Activated naive CD4-positive, alpha-beta T cell treated with anti-CD3 and anti-CD28 coated beads, Interleukin-2, amount 10 ng/mL, durations not matched to agents 7 days and 5 days (primary cell): ENCODE results near the gene CAMK2A.

Experiments
- CTCF ChIA-PET: fragments of 350-600 bp; sonication (Branson Sonifier 250); formaldehyde crosslinking; loops from one replicate; lab custom pipeline; 2021; ENCODE audit warnings: antibody characterized with exemption; lab: Charles Lee
- DNase-seq: peaks from one replicate; pipeline ENCODE4 v3.0.0-alpha.2; 2020
- H3K27ac Mint-ChIP-seq: one replicate; pipeline ENCODE4 v1.8.0; 2021; ENCODE audit warnings: mild to moderate bottlenecking, moderate library complexity, mixed read lengths
- H3K27me3 Mint-ChIP-seq: one replicate; pipeline ENCODE4 v1.8.0; 2021; ENCODE audit warnings: mild to moderate bottlenecking, mixed read lengths
- H3K36me3 Mint-ChIP-seq: one replicate; pipeline ENCODE4 v1.8.0; 2021; ENCODE audit warnings: mixed read lengths
- H3K4me1 Mint-ChIP-seq: one replicate; pipeline ENCODE4 v1.8.0; 2021; ENCODE audit warnings: mixed read lengths
- H3K4me3 Mint-ChIP-seq: one replicate; pipeline ENCODE4 v1.8.0; 2021; ENCODE audit warnings: mild to moderate bottlenecking, moderate library complexity, mixed read lengths
- H3K9me3 Mint-ChIP-seq: one replicate; pipeline ENCODE4 v1.8.0; 2021; ENCODE audit warnings: mixed read lengths

The CAMK2A gene

GRCh38 chr5:150266871-150267291, 22.7 kb downstream of the CAMK2A start:
- CTCF ChIA-PET, result no interaction called here
- Mint-ChIP-seq H3K4me1 (no peaks in the 10 kb centered on the region), H3K27ac (no peak overlapping the region), H3K36me3 (no peaks in the 10 kb centered on the region), H3K27me3 (peaks cover 12% of the 10 kb centered on the region), H3K9me3 (no peaks in the 10 kb centered on the region), H3K4me3 (no peak overlapping the region)
- DNase-seq, result no peak

- CTCF ChIA-PET, result no interaction called here
- Mint-ChIP-seq H3K9me3 (no peaks in the 10 kb centered on the region), H3K36me3 (no peaks in the 10 kb centered on the region), H3K27me3 (peaks cover 14% of the 10 kb centered on the region), H3K27ac (no peak overlapping the region), H3K4me3 (no peak overlapping the region), H3K4me1 (no peaks in the 10 kb centered on the region)
- no peak for DNase-seq
Observed at GRCh38 chr5:150265870-150266383, 23.6 kb downstream of the CAMK2A start.

GRCh38 chr5:150264667-150265603, 24.6 kb downstream of the CAMK2A start:
- CTCF ChIA-PET, result no interaction called here
- no peak for DNase-seq
- H3K27me3 Mint-ChIP-seq, result peaks cover 17% of the 10 kb centered on the region
- no peaks in the 10 kb centered on the region for H3K36me3 Mint-ChIP-seq
- H3K4me3 Mint-ChIP-seq, result no peak overlapping the region
- H3K4me1 Mint-ChIP-seq, result no peaks in the 10 kb centered on the region
- H3K9me3 Mint-ChIP-seq, result no peaks in the 10 kb centered on the region
- no peak overlapping the region for H3K27ac Mint-ChIP-seq

GRCh38 chr5:150263801-150264621, 25.6 kb downstream of the CAMK2A start:
- Mint-ChIP-seq H3K27ac (no peak overlapping the region), H3K9me3 (no peaks in the 10 kb centered on the region), H3K36me3 (no peaks in the 10 kb centered on the region), H3K4me1 (no peaks in the 10 kb centered on the region), H3K27me3 (peaks cover 17% of the 10 kb centered on the region), H3K4me3 (no peak overlapping the region)
- CTCF ChIA-PET, result no interaction called here
- no peak for DNase-seq

- H3K27me3 Mint-ChIP-seq, result peaks cover 17% of the 10 kb centered on the region
- H3K4me1 Mint-ChIP-seq, result no peaks in the 10 kb centered on the region
- CTCF ChIA-PET, result interaction anchor here (1.3 kb wide), 1 partner anchor 10 kb away, joined by 3 read pairs; no protein-coding TSS in a partner anchor
- H3K4me3 Mint-ChIP-seq, result no peak overlapping the region
- no peaks in the 10 kb centered on the region for H3K36me3 Mint-ChIP-seq
- no peak for DNase-seq
- no peaks in the 10 kb centered on the region for H3K9me3 Mint-ChIP-seq
- no peak overlapping the region for H3K27ac Mint-ChIP-seq
Observed at GRCh38 chr5:150263375-150263775, 26.2 kb downstream of the CAMK2A start.

GRCh38 chr5:150262502-150262901, 27.1 kb downstream of the CAMK2A start:
- Mint-ChIP-seq H3K36me3 (no peaks in the 10 kb centered on the region), H3K27ac (no peak overlapping the region), H3K4me1 (no peaks in the 10 kb centered on the region), H3K9me3 (no peaks in the 10 kb centered on the region), H3K4me3 (no peak overlapping the region), H3K27me3 (peaks cover 17% of the 10 kb centered on the region)
- no peak for DNase-seq
- CTCF ChIA-PET, result interaction anchor here (0.6 to 1.3 kb wide), 2 partner anchors 11 to 216 kb away, joined by 3 read pairs; no protein-coding TSS in a partner anchor

- Mint-ChIP-seq H3K4me3 (no peak overlapping the region), H3K36me3 (no peaks in the 10 kb centered on the region), H3K27ac (no peak overlapping the region), H3K4me1 (no peaks in the 10 kb centered on the region), H3K9me3 (no peaks in the 10 kb centered on the region), H3K27me3 (peaks cover 12% of the 10 kb centered on the region)
- DNase-seq, result no peak
- CTCF ChIA-PET, result no interaction called here
Observed at GRCh38 chr5:150261231-150261630, 28.3 kb downstream of the CAMK2A start.

- Mint-ChIP-seq H3K27ac (no peak overlapping the region), H3K36me3 (no peaks in the 10 kb centered on the region), H3K4me1 (no peaks in the 10 kb centered on the region), H3K4me3 (no peak overlapping the region), H3K9me3 (no peaks in the 10 kb centered on the region), H3K27me3 (peaks cover 5% of the 10 kb centered on the region)
- CTCF ChIA-PET, result interaction anchor here (1.5 kb wide), 1 partner anchor 10 kb away, joined by 3 read pairs; no protein-coding TSS in a partner anchor
- no peak for DNase-seq
Observed at GRCh38 chr5:150258130-150258529, 31.4 kb downstream of the CAMK2A start.

- CTCF ChIA-PET, result no interaction called here
- DNase-seq, result no peak
- H3K27ac Mint-ChIP-seq, result no peak overlapping the region
- no peak overlapping the region for H3K4me3 Mint-ChIP-seq
- peaks cover 5% of the 10 kb centered on the region for H3K27me3 Mint-ChIP-seq
- H3K9me3 Mint-ChIP-seq, result no peaks in the 10 kb centered on the region
- H3K4me1 Mint-ChIP-seq, result no peaks in the 10 kb centered on the region
- no peaks in the 10 kb centered on the region for H3K36me3 Mint-ChIP-seq
Observed at GRCh38 chr5:150257424-150257823, 32.1 kb downstream of the CAMK2A start.

- Mint-ChIP-seq H3K4me3 (no peak overlapping the region), H3K27ac (no peak overlapping the region), H3K36me3 (no peaks in the 10 kb centered on the region), H3K27me3 (peaks cover 5% of the 10 kb centered on the region), H3K9me3 (no peaks in the 10 kb centered on the region), H3K4me1 (no peaks in the 10 kb centered on the region)
- CTCF ChIA-PET, result no interaction called here
- no peak for DNase-seq
Observed at GRCh38 chr5:150256410-150257064, 33.0 kb downstream of the CAMK2A start.

GRCh38 chr5:150255659-150256409, 33.7 kb downstream of the CAMK2A start:
- no peak for DNase-seq
- Mint-ChIP-seq H3K36me3 (no peaks in the 10 kb centered on the region), H3K27ac (no peak overlapping the region), H3K27me3 (peaks cover 2% of the 10 kb centered on the region), H3K4me1 (no peaks in the 10 kb centered on the region), H3K9me3 (no peaks in the 10 kb centered on the region), H3K4me3 (no peak overlapping the region)
- CTCF ChIA-PET, result no interaction called here

- H3K27me3 Mint-ChIP-seq, result peaks cover 5% of the 10 kb centered on the region
Observed at GRCh38 chr5:150254774-150255173, 34.8 kb downstream of the CAMK2A start.

GRCh38 chr5:150254363-150254762, 35.2 kb downstream of the CAMK2A start:
- H3K9me3 Mint-ChIP-seq, result no peaks in the 10 kb centered on the region
- H3K36me3 Mint-ChIP-seq, result no peaks in the 10 kb centered on the region
- peaks cover 6% of the 10 kb centered on the region for H3K27me3 Mint-ChIP-seq
- no peak for DNase-seq
- no peaks in the 10 kb centered on the region for H3K4me1 Mint-ChIP-seq
- H3K27ac Mint-ChIP-seq, result no peak overlapping the region
- CTCF ChIA-PET, result no interaction called here
- no peak overlapping the region for H3K4me3 Mint-ChIP-seq

More at GRCh38 chr5:150254774-150255173, 34.8 kb downstream of the CAMK2A start:
- H3K9me3 Mint-ChIP-seq, result no peaks in the 10 kb centered on the region
- H3K27ac Mint-ChIP-seq, result no peak overlapping the region
- CTCF ChIA-PET, result no interaction called here
- no peak for DNase-seq
- H3K4me1 Mint-ChIP-seq, result no peaks in the 10 kb centered on the region
- H3K4me3 Mint-ChIP-seq, result no peak overlapping the region
- no peaks in the 10 kb centered on the region for H3K36me3 Mint-ChIP-seq
